Activated CD4-positive, alpha-beta memory T cell treated with anti-CD3 and anti-CD28 coated beads, Interleukin-2, amount 10 ng/mL, durations not matched to agents 7 days and 5 days (primary cell): Measurements from ENCODE around the gene LRRC61. TPM values are rescaled to one million over a fixed set of nuclear protein-coding genes. Genes with fewer than 3 reads are reported as not detected.

ENCODE experiments used
- CTCF ChIA-PET: fragments of 350-600 bp; sonication (Branson Sonifier 250); formaldehyde crosslinking; loops from one replicate; lab custom pipeline; 2021; ENCODE audit warnings: antibody characterized with exemption, inconsistent platforms; lab: Charles Lee
- POLR2A ChIA-PET: fragments of 350-600 bp; sonication (Branson Sonifier 250); formaldehyde crosslinking; loops from one replicate; lab custom pipeline; 2021; ENCODE audit warnings: antibody characterized with exemption; lab: Charles Lee
- DNase-seq: peaks from one replicate; pipeline ENCODE4 v3.0.0-alpha.2; 2020
- H3K27ac Mint-ChIP-seq: one replicate; pipeline ENCODE4 v1.8.0; 2021; ENCODE audit warnings: mild to moderate bottlenecking, mixed read lengths
- H3K27me3 Mint-ChIP-seq: one replicate; pipeline ENCODE4 v1.8.0; 2021; ENCODE audit warnings: mixed read lengths
- H3K36me3 Mint-ChIP-seq: one replicate; pipeline ENCODE4 v1.8.0; 2021; ENCODE audit warnings: low read depth, mixed read lengths
- H3K4me1 Mint-ChIP-seq: one replicate; pipeline ENCODE4 v1.8.0; 2021; ENCODE audit warnings: mixed read lengths
- H3K4me3 Mint-ChIP-seq: one replicate; pipeline ENCODE4 v1.8.0; 2021; ENCODE audit warnings: mild to moderate bottlenecking, mixed read lengths
- H3K9me3 Mint-ChIP-seq: one replicate; pipeline ENCODE4 v1.8.0; 2021; ENCODE audit warnings: mixed read lengths
- total RNA-seq, 2 experiments: library from RNA; stranded (reverse); gene quantifications; one replicate each; pipeline ENCODE4 v1.2.3, GENCODE V29; 2021

The LRRC61 gene
- total RNA-seq, 2 experiments from 2014 or later, result 23.1 to 26.8 TPM

DNA sequence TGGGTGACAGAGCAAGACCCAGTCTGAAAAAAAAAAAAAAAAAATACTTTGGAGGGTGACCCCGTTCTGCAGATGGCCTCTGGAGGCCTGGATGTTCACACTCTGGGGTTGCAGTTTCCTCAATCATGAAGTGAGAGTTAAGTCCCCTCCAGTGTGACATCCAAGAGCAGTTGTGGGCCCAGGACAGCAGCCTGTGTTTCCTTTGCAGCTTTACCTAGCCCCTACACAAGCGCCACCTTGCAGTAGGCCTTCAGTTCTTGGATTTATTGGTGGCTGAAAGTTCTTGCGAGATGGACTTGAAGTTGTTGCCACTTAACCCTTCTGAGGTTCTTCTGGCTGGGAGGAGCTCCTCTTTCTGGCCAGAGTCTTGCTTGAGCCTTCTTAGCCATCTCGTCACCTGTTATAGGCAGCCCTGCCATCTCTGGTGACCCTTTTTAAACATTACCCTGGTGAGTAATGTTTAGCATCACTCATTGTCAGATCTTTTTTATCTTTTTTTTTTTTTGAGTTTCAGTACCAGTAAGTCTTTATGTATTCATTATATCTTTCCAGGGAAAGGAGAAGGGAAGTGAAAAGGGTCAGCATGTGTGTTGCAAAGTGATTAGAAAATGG, 3.6 kb downstream of the LRRC61 start:
- no peak overlapping the region for H3K27ac Mint-ChIP-seq
- H3K27me3 Mint-ChIP-seq, result no peaks in the 10 kb centered on the region
- no peaks in the 10 kb centered on the region for H3K9me3 Mint-ChIP-seq
- H3K36me3 Mint-ChIP-seq, result peaks cover 55% of the 10 kb centered on the region
- POLR2A ChIA-PET, result no interaction called here
- DNase-seq, result no peak
- H3K4me1 Mint-ChIP-seq, result peaks cover 37% of the 10 kb centered on the region
- CTCF ChIA-PET, result interaction anchor here (1.2 kb wide), 1 partner anchor 11 kb away, joined by 3 read pairs; no protein-coding TSS in a partner anchor
- H3K4me3 Mint-ChIP-seq, result no peak overlapping the region

DNA sequence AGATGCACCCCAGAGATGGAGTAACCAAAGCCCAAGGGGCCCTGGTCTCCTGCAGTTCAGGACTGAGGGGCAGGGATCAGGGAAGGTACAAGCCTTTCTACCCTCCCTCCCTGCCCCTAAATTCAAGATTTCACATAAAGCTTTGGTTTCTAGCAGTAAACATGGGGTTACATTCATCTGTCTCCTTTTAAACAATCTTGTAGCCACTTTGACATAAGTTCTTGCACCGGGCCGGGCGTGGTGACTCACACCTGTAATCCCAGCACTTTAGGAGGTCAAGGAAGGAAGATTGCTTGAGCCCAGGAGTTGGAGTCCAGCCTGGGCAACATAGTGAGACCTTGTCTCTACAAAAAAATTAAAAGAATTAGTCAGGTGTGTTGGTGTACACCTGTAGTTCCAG, 4.2 kb downstream of the LRRC61 start:
- Mint-ChIP-seq H3K27me3 (no peaks in the 10 kb centered on the region), H3K27ac (no peak overlapping the region), H3K4me1 (peaks cover 31% of the 10 kb centered on the region), H3K4me3 (no peak overlapping the region), H3K36me3 (peaks cover 55% of the 10 kb centered on the region), H3K9me3 (no peaks in the 10 kb centered on the region)
- ChIA-PET CTCF (no interaction called here), POLR2A (no interaction called here)
- no peak for DNase-seq

DNA sequence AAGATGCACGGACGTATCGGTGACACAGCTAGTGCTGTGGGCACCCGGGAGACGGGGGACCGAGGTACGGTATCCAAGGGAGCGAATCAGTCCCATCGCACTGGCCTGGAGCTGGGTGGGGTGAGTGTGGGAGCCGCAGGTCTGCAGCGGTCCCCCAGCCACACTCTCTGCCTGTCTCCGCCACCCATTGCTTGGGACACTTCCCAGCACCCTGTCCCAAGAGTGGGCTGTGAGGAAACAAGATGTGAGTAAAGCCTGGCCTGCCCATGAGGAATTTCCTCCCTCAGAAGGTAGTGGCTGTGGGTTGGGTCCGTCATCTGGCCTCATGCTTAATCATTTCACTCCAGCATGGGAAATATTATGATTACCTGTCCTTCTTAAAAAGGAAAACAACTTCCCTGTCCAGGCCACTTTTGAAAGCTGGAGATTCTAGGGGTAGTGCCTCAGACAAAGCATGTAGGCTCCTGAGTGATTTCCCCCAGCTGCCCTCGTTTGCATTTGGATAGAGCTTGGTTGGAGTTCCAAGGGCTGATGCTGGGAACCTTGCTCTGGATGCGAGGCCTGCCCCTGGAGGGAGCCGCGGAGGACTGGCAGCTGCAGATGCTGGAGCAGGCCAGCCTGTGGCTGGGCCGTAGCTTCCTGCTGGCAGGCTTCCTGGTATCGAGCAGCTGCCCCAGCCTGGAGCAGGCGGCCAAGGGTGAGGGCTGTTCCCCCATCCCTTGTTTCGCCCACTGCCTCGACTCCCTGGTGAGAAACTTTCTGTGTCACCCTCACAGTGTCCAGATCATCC, 6.4 kb downstream of the LRRC61 start:
- CTCF ChIA-PET, result no interaction called here
- peaks cover 18% of the 10 kb centered on the region for H3K4me1 Mint-ChIP-seq

DNA sequence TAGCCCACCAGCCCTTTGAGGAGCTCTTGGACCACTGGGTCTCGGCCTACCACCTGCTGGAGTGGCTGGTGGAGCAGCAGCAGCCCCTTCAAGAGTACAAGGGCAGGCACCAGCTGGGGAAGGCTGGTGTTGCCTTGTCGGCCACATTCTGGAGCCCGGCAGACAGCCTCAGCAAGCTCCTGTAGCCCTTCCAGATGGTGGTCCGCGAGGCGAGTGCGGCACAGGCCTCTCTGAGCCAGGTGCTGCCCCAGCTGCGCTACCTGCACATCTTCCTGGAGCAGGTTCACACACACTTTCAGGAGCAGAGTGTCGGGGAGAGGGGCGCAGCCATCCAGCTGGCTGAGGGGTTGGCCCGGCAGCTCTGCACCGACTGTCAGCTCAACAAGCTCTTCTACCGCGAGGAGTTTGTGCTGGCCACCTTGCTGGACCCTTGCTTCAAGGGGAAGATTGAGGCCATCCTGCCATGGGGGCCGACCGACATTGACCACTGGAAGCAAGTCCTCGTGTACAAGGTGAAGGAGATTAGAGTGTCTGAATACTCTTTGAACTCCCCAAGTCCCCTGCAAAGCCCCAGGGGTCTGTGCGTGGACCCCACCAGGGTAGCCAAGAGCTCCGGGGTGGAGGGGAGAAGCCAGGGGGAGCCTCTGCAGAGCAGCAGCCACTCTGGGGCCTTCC, 7.2 kb downstream of the LRRC61 start:
- no peak overlapping the region for H3K27ac Mint-ChIP-seq
- H3K9me3 Mint-ChIP-seq, result no peaks in the 10 kb centered on the region
- no peak for DNase-seq
- POLR2A ChIA-PET, result interaction anchor here (1.0 to 1.1 kb wide), 2 partner anchors 18 to 38 kb away, joined by 3 read pairs; partner anchors contain the start of gene REPIN1
- CTCF ChIA-PET, result no interaction called here
- H3K36me3 Mint-ChIP-seq, result peaks cover 39% of the 10 kb centered on the region
- H3K27me3 Mint-ChIP-seq, result no peaks in the 10 kb centered on the region
- no peak overlapping the region for H3K4me3 Mint-ChIP-seq
- peaks cover 9% of the 10 kb centered on the region for H3K4me1 Mint-ChIP-seq

More for the DNA sequence above, 6.4 kb downstream of the LRRC61 start:
- no peak for DNase-seq
- no peak overlapping the region for H3K4me3 Mint-ChIP-seq
- POLR2A ChIA-PET, result interaction anchor here (1.0 to 1.1 kb wide), 3 partner anchors 17 to 39 kb away, joined by 3 read pairs; partner anchors contain the start of gene REPIN1
- H3K9me3 Mint-ChIP-seq, result no peaks in the 10 kb centered on the region
- H3K27ac Mint-ChIP-seq, result no peak overlapping the region
- peaks cover 46% of the 10 kb centered on the region for H3K36me3 Mint-ChIP-seq
- H3K27me3 Mint-ChIP-seq, result no peaks in the 10 kb centered on the region

DNA sequence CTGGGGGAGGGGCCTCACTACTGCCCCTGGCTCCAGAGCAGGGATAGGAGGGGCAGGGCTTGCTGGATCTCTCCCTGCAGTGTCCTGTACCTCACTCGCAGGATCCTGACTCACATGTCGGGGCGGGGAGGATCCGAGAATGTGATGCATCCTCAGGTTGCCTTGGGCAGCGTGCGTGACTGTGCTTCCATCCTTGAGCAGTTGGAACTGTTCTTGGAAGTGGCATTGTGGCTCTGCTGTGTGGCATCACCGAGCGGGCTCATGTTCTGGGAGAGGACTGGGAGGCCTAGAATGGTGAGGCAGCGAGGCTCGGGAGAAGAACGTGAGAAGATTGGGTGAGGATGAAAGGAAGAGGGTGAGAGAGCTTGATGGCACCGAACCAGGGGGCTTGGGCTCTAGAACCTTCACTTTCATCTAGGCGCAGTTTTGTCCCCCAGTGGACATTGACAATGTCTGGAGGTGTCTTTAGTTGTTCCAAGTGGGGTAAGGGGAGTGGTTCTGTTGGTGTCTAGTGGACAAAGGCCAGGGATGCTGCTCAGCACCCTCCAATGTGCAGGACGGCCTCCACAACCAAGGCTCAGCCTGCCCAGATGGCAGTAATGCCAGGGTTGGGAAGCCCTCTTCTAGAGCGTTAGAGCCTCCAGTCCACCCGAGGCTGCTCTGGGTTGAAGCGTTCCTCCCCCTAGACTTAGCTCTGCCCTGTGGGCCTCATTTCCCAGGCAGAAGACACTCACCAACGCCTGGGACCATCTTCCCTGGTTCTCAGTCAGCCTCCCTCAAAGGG, 9.9 kb downstream of the LRRC61 start:
- Mint-ChIP-seq H3K36me3 (peaks cover 19% of the 10 kb centered on the region), H3K4me3 (no peak overlapping the region), H3K27ac (no peak overlapping the region), H3K4me1 (no peaks in the 10 kb centered on the region), H3K27me3 (no peaks in the 10 kb centered on the region), H3K9me3 (no peaks in the 10 kb centered on the region)
- ChIA-PET CTCF (no interaction called here), POLR2A (no interaction called here)
- DNase-seq, result no peak

DNA sequence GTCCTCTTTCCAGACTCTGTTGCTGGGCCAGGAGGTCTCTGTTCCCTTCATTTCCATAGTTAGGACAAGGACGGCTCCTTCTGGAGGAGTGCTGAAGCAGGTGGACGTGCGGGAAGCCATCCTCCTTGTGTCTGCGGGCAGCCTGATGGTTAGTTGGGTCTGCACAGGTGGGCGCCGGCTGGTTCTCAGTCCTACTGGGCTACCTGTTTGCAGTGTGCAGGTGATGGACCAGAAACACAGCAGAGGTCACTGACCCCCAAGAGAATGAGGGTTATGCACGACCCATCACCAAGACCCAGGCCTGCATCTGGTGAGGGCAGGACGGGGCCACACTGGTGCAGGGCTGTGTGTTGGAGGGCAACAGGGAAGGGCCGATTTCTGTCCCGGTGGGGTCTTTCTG, 10.5 kb downstream of the LRRC61 start:
- Mint-ChIP-seq H3K4me3 (no peak overlapping the region), H3K36me3 (peaks cover 14% of the 10 kb centered on the region), H3K9me3 (no peaks in the 10 kb centered on the region), H3K27me3 (no peaks in the 10 kb centered on the region), H3K4me1 (no peaks in the 10 kb centered on the region), H3K27ac (no peak overlapping the region)
- no peak for DNase-seq
- CTCF ChIA-PET, result no interaction called here
- POLR2A ChIA-PET, result no interaction called here

DNA sequence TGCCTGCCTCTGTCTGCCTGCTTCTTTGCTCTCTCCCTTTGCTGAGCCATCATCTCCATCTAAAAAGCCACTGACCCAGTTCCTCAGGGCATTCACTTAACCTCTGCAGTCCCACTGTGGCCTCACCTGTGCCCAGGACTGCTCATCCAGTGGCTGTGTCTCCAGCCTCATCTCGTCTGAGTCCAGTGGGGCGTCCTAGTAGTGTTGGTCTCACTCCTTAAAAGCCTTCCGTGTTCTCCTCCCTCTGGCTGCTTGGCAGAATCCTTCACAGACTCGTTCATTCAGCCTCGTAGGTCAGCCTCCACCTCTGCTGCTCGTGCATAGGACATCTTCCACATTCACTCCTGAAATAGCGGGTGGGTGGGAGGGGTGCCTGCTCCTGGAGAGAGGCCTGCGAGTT, 11.0 kb downstream of the LRRC61 start:
- Mint-ChIP-seq H3K4me3 (no peak overlapping the region), H3K4me1 (no peaks in the 10 kb centered on the region), H3K9me3 (no peaks in the 10 kb centered on the region), H3K27ac (no peak overlapping the region), H3K27me3 (no peaks in the 10 kb centered on the region), H3K36me3 (peaks cover 10% of the 10 kb centered on the region)
- POLR2A ChIA-PET, result no interaction called here
- no peak for DNase-seq
- CTCF ChIA-PET, result no interaction called here

DNA sequence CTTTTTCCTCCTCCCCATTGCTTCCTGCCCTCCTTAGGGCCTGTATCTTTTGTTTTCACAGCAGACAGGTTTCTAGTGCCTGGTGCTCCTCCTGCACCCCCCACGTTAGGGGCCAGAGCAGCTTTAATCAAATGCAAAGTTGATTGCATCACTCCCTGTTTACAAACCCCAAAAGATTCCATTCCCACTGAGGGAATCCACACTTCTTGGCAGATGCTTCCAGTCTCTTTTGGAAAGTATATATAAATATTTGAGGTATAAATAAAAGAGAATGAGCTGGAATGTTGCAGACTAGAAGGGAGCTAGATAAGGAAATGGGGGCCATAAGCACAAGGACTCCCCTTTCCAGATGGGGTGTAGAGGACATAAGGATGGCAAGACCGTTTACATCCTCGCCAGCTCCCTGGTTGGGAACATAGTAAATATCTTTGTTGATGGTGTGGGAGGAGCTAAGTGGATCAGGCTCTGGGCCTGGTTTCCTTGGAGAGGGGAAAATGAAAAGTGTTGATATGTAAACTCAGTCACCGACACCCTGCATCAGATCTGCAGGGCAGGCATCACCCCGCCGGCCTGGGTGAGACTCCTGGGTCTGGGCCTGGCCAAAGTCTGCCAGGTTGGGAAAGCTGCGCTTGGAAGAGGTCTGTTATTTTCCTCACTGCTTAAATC, 12.1 kb downstream of the LRRC61 start:
- ChIA-PET POLR2A (no interaction called here), CTCF (interaction anchor here (0.7 kb wide), 2 partner anchors 14 to 781 kb away, joined by 3 read pairs; no protein-coding TSS in a partner anchor)
- H3K4me1 Mint-ChIP-seq, result no peaks in the 10 kb centered on the region
- DNase-seq, result no peak
- H3K9me3 Mint-ChIP-seq, result no peaks in the 10 kb centered on the region
- peaks cover 4% of the 10 kb centered on the region for H3K27me3 Mint-ChIP-seq
- no peak overlapping the region for H3K4me3 Mint-ChIP-seq
- H3K36me3 Mint-ChIP-seq, result peaks cover 9% of the 10 kb centered on the region
- no peak overlapping the region for H3K27ac Mint-ChIP-seq

DNA sequence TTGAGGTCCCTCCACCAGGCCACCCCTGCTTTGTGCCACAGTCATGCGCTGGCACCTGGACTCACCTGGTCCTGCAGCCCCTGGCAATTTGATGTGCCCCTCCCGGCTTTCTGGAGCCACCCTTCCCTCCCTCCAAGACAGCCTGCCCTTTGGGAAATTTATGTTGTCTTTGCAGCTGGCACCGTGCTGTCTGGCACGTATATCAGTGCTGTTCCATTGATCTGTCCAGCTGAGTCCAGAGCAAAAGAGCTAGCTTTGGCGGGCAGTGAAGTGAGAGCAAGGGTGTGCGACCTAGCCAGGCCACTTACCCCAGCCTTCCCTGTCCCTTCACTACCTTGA, 12.6 kb downstream of the LRRC61 start:
- Mint-ChIP-seq H3K4me3 (no peak overlapping the region), H3K27ac (no peak overlapping the region), H3K9me3 (no peaks in the 10 kb centered on the region), H3K36me3 (peaks cover 9% of the 10 kb centered on the region), H3K4me1 (no peaks in the 10 kb centered on the region), H3K27me3 (peaks cover 4% of the 10 kb centered on the region)
- no peak for DNase-seq
- ChIA-PET CTCF (interaction anchor here (0.7 kb wide), 1 partner anchor 780 kb away, joined by 3 read pairs; no protein-coding TSS in a partner anchor), POLR2A (no interaction called here)

DNA sequence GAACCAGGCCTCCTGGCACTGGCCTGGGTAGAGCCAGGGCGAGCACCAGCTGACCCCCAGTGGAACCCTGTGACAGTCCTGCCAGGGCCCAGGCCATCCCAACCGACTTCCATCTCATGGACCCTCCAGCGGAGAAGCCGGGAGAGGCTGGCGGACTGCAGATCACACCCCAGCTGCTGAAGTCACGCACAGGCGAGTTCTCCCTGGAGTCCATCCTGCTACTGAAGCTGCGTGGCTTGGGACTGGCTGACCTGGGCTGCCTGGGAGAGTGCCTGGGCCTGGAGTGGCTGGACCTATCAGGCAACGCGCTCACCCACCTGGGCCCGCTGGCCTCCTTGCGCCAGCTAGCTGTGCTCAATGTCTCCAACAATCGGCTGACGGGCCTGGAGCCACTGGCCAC, 13.6 kb downstream of the LRRC61 start:
- ChIA-PET CTCF (no interaction called here), POLR2A (no interaction called here)
- DNase-seq, result no peak

DNA sequence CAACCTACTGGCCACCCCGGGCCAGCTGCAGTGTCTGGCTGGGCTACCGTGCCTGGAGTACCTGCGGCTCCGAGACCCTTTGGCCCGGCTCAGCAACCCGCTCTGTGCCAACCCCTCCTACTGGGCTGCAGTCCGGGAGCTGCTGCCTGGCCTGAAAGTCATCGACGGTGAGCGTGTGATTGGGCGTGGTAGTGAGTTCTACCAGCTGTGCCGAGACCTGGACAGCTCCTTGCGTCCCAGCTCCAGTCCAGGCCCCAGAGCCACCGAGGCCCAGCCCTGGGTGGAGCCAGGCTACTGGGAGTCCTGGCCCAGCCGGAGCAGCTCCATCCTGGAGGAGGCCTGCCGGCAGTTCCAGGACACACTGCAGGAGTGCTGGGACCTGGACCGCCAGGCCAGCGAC, 14.0 kb downstream of the LRRC61 start:
- Mint-ChIP-seq H3K27ac (no peak overlapping the region), H3K4me3 (no peak overlapping the region), H3K27me3 (peaks cover 10% of the 10 kb centered on the region), H3K9me3 (no peaks in the 10 kb centered on the region), H3K4me1 (no peaks in the 10 kb centered on the region), H3K36me3 (peaks cover 4% of the 10 kb centered on the region)
- DNase-seq, result no peak
- POLR2A ChIA-PET, result no interaction called here
- CTCF ChIA-PET, result no interaction called here

More for the DNA sequence above, 13.6 kb downstream of the LRRC61 start:
- no peak overlapping the region for H3K27ac Mint-ChIP-seq
- H3K9me3 Mint-ChIP-seq, result no peaks in the 10 kb centered on the region
- peaks cover 2% of the 10 kb centered on the region for H3K36me3 Mint-ChIP-seq
- no peak overlapping the region for H3K4me3 Mint-ChIP-seq
- peaks cover 6% of the 10 kb centered on the region for H3K27me3 Mint-ChIP-seq
- no peaks in the 10 kb centered on the region for H3K4me1 Mint-ChIP-seq

DNA sequence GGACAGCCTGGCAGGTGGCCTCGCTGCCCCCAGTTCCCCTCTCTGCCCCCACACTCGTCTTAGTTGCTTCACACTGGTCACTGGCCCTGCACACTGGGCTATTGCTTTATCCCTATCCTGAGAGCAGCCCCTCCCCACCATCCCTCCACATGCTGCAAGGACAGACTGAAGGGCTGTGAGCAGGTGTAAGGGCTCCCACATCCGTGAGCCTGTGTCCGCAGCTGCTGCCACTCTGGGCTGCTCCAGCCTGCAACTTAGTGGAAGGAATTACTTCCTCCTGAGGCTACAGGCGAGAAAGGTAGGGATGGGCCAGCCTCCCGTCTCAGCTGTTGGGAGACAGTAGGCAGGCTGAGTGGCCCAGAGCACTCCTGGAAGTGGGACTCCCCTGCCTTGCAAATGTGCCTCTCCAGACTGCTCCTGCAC, 14.5 kb downstream of the LRRC61 start:
- ChIA-PET POLR2A (no interaction called here), CTCF (interaction anchor here (0.8 kb wide), 1 partner anchor 419 kb away, joined by 3 read pairs; no protein-coding TSS in a partner anchor)
- Mint-ChIP-seq H3K27ac (no peak overlapping the region), H3K27me3 (peaks cover 14% of the 10 kb centered on the region), H3K4me1 (no peaks in the 10 kb centered on the region), H3K36me3 (peaks cover 4% of the 10 kb centered on the region), H3K9me3 (no peaks in the 10 kb centered on the region), H3K4me3 (no peak overlapping the region)
- no peak for DNase-seq
